ENCODE results near the gene UNC5A. TPM values are rescaled to one million over a fixed set of nuclear protein-coding genes. Genes with fewer than 3 reads are reported as not detected.

The UNC5A gene
- total RNA-seq, 4 donors from 2014 or later: 0.19 TPM; not detected in 3

- no peaks in the 10 kb centered on the region for H3K4me1 ChIP-seq
- no peaks in the 10 kb centered on the region for H3K9me3 ChIP-seq
- no peaks in the 10 kb centered on the region for H3K36me3 ChIP-seq
- no peak for TF ChIP-seq CTCF (IDR thresholded peaks at IDR 0.05)
- TF ChIP-seq POLR2A (IDR thresholded peaks at IDR 0.05): no peak
- no peak for DNase-seq
- intact Hi-C loops (cut with DNase I): no loop called here
- peaks cover 0 to 100% (median 0%) of the 10 kb centered on the region in 4 donors for H3K27me3 ChIP-seq
- WGBS, 2 donors: 53 to 55% methylated on average over 10 to 15 of the region's 18 CpGs
- no peak overlapping the region for H3K4me3 ChIP-seq
- H3K27ac ChIP-seq: no peak overlapping the region
Measured at GRCh38 chr5:176792655-176793342, 17.6 kb upstream of the UNC5A start.

- DNase-seq: no peak
- WGBS, 2 donors: 19 to 25% methylated on average over 2 to 7 of the region's 9 CpGs
- no peaks in the 10 kb centered on the region for H3K36me3 ChIP-seq
- no peak for TF ChIP-seq POLR2A (IDR thresholded peaks at IDR 0.05)
- no peak for TF ChIP-seq CTCF (IDR thresholded peaks at IDR 0.05)
- no peak overlapping the region for H3K27ac ChIP-seq
- intact Hi-C loops (cut with DNase I): no loop called here
- no peaks in the 10 kb centered on the region for H3K9me3 ChIP-seq
- H3K27me3 ChIP-seq: peaks cover 0 to 100% (median 0%) of the 10 kb centered on the region in 4 donors
- no peak overlapping the region for H3K4me3 ChIP-seq
- no peaks in the 10 kb centered on the region for H3K4me1 ChIP-seq
Measured at GRCh38 chr5:176793343-176793699, 17.0 kb upstream of the UNC5A start.

- 36 to 37% methylated on average over 7 to 8 of the region's 8 CpGs for WGBS, 2 donors
- Histone ChIP-seq H3K4me3 (no peak overlapping the region), H3K9me3 (no peaks in the 10 kb centered on the region), H3K27ac (no peak overlapping the region), H3K4me1 (no peaks in the 10 kb centered on the region), H3K36me3 (no peaks in the 10 kb centered on the region), H3K27me3 (peaks cover 0 to 100% (median 0%) of the 10 kb centered on the region in 4 donors)
- intact Hi-C loops (cut with DNase I): no loop called here
- TF ChIP-seq POLR2A (IDR thresholded peaks at IDR 0.05): no peak
- no peak for TF ChIP-seq CTCF (IDR thresholded peaks at IDR 0.05)
- no peak for DNase-seq
Measured at GRCh38 chr5:176793736-176794135, 16.6 kb upstream of the UNC5A start.

- intact Hi-C loops (cut with DNase I): no loop called here
- Histone ChIP-seq H3K4me1 (no peaks in the 10 kb centered on the region), H3K9me3 (no peaks in the 10 kb centered on the region), H3K36me3 (no peaks in the 10 kb centered on the region), H3K27ac (no peak overlapping the region), H3K4me3 (no peak overlapping the region), H3K27me3 (peaks cover 0 to 98% (median 0%) of the 10 kb centered on the region in 4 donors)
- no peak for TF ChIP-seq POLR2A (IDR thresholded peaks at IDR 0.05)
- TF ChIP-seq CTCF (IDR thresholded peaks at IDR 0.05): no peak
- DNase-seq: no peak
- WGBS, 2 donors: 76 to 81% methylated on average over 6 of the region's 6 CpGs
Measured at GRCh38 chr5:176794509-176794908, 15.8 kb upstream of the UNC5A start.

- no peaks in the 10 kb centered on the region for H3K36me3 ChIP-seq
- H3K27ac ChIP-seq: no peak overlapping the region
- DNase-seq: no peak
- WGBS, 2 donors: 21 to 26% methylated on average over 9 of the region's 9 CpGs
- no peak overlapping the region for H3K4me3 ChIP-seq
- H3K27me3 ChIP-seq: peaks cover 0 to 79% (median 0%) of the 10 kb centered on the region in 4 donors
- no peaks in the 10 kb centered on the region for H3K4me1 ChIP-seq
- intact Hi-C loops (cut with DNase I): no loop called here
- TF ChIP-seq CTCF (IDR thresholded peaks at IDR 0.05) (no peak), POLR2A (IDR thresholded peaks at IDR 0.05) (no peak)
- H3K9me3 ChIP-seq: no peaks in the 10 kb centered on the region
Measured at GRCh38 chr5:176796411-176796810, 13.9 kb upstream of the UNC5A start.
